GM18951 (cell line): ENCODE results near the gene UBR4.

ENCODE experiments used
- POLR2A ChIP-seq: IDR thresholded peaks from 4 replicates; pipeline ENCODE4 v1.6.1; 2011; ENCODE audit warnings: mild to moderate bottlenecking; ENCODE audit not compliant: insufficient read length, insufficient read depth; ENCODE audit errors: extremely low read depth
- in situ Hi-C: fragments of 300-500 bp; cut with MboI; formaldehyde crosslinking; loops from one replicate; pipeline ENCODE4 v1.12.0; 2022; ENCODE audit warnings: low sequenced_read_pairs, mixed read lengths, inconsistent platforms; ENCODE audit not compliant: unreplicated experiment

Gene UBR4

GRCh38 chr1:19045898-19046880 is 163.9 kb downstream of the UBR4 start:
- in situ Hi-C loops, result no loop called here
- TF ChIP-seq POLR2A, result no peak

- in situ Hi-C loops, result no loop called here
- TF ChIP-seq POLR2A, result no peak
Observed at GRCh38 chr1:19044975-19045831, 164.9 kb downstream of the UBR4 start.

DNA sequence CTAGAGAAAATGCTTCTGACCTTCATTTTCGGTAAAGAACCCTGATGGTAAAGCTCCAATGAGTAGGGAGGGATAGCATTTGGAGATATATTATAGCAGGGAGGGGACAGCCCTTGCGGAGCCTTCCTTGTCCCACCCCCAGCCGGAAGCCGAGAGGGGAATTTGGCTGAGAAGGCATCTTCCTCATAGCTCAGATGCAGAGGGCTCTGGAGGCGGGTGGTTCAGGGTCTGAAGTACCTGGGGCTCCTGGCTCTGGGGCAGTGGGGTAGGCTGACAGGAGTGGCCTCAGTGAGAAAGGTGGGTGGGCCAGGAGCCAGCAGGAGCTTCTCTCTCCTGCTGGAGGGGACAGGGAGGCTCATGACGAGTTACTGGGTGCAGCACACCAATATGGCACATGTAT is 165.6 kb downstream of the UBR4 start:
- no peak for TF ChIP-seq POLR2A
- in situ Hi-C loops, result no loop called here

GRCh38 chr1:19043579-19044443 is 166.3 kb downstream of the UBR4 start:
- no peak for TF ChIP-seq POLR2A
- in situ Hi-C loops, result no loop called here

DNA sequence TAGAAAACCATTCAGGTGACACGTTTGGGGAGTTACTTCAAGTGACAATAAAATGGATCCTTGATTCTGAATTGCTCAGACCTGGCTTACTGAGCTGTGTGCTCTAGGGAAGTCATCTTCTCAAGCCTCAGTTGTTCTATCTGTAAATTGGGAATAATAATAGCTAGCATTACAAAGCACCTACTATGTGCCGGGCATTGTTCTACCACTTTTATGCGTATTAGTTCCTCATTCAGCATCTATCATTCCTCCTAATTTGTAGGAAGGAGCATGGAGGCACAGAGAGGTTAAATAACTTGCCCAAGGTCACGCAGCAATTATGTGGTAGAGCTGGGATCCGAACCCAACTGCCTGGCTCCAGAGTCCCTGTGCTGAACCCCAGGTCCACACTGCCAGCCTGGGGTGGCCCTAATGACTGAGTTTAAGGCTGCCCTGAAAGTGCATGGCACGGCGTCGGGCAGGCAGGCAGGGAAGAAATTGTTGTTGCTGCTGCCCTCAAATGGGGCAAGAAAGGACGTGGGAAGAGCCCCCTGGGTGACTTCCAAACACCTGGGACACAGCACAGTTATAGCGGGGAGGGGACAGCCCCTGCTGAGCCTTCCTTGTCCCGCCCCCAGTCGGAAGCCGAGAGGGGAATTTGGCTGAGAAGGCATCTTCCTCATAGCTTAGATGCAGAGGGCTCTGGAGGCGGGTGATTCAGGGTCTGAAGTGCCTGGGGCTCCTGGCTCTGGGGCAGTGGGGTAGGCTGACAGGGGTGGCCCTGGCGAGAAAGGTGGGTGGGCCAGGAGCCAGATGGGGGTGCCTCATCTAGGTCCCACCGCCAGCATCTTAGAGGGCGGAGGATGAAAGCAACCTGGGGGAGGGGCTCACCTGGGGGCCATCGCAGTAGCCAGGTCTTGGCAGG is 167.1 kb downstream of the UBR4 start:
- in situ Hi-C loops, result no loop called here
- no peak for TF ChIP-seq POLR2A

DNA sequence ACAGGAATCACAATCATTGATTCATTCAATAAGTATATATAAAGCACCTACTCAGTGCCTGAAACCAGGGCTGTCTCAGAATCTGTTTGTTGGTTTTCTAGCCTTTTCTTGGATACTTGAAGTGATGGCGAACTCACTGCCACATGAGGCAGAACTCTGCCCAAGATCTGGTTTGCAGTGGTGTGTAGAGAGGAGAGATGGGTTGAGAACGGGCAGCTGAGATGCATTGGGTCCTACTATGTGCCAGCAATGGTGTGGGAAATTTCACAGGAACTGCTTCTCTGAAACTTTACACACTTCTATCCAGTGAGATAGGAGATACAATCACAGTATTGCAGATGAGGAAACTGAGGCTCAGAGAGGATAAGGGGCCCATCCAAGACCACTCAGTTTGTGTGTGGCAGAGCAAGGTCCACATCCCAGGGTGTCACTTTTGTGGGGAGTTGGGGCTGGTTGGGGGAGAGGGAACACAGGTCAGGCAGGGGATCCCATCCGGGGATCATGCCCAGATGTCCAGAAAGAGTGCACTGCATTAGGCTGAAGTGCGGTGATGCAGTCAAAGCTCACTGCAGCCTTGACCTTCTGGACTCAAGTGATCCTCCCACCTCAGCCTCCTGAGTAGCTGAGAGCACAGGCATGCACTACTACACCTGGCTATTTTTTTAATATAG is 169.9 kb downstream of the UBR4 start:
- no peak for TF ChIP-seq POLR2A
- in situ Hi-C loops, result no loop called here

GRCh38 chr1:19038732-19039131 is 171.3 kb downstream of the UBR4 start:
- in situ Hi-C loops, result no loop called here
- no peak for TF ChIP-seq POLR2A

DNA sequence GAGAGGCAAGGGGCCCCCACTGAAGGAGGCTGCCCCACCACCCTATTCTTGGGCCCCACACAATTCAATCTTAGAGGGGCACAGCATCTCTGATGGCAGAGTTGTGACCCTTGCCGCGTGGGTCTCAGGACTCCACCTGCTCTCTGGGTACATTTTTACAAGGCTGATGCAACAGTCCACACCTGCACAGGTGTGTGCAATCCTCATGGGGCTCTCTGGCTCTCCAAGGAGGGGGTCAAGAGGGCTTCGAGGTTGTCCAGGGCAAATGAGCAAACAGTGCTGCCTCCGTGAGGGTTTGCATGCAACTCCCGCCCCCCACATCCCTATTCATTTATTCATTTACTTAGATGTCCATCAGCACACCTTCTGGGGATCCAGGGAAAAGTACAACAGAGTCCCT is 172.0 kb downstream of the UBR4 start:
- no peak for TF ChIP-seq POLR2A
- in situ Hi-C loops, result no loop called here

GRCh38 chr1:19037659-19038058 is 172.4 kb downstream of the UBR4 start:
- TF ChIP-seq POLR2A, result no peak
- in situ Hi-C loops, result no loop called here

- in situ Hi-C loops, result no loop called here
- TF ChIP-seq POLR2A, result no peak
Observed at GRCh38 chr1:19036813-19037605, 173.1 kb downstream of the UBR4 start.
